Stimulated activated CD8-positive, alpha-beta memory T cell treated with anti-CD3 and anti-CD28 coated beads, Interleukin-15, amount 100 ng/mL, for 24 hours (primary cell): Measurements from ENCODE around the gene GPATCH8.
A peak's percentile ranks its signal among the peaks of the same experiment; 100 is the strongest.
"Not testable (repeated sequence)": the region's sequence is repeated elsewhere in the genome, so short reads cannot be mapped to it uniquely, and the experiment has no call there.

Experiments used
- DNase-seq: peaks from one replicate; pipeline ENCODE4 v3.0.0-alpha.2; 2020; ENCODE audit warnings: low read depth

Gene GPATCH8

DNA sequence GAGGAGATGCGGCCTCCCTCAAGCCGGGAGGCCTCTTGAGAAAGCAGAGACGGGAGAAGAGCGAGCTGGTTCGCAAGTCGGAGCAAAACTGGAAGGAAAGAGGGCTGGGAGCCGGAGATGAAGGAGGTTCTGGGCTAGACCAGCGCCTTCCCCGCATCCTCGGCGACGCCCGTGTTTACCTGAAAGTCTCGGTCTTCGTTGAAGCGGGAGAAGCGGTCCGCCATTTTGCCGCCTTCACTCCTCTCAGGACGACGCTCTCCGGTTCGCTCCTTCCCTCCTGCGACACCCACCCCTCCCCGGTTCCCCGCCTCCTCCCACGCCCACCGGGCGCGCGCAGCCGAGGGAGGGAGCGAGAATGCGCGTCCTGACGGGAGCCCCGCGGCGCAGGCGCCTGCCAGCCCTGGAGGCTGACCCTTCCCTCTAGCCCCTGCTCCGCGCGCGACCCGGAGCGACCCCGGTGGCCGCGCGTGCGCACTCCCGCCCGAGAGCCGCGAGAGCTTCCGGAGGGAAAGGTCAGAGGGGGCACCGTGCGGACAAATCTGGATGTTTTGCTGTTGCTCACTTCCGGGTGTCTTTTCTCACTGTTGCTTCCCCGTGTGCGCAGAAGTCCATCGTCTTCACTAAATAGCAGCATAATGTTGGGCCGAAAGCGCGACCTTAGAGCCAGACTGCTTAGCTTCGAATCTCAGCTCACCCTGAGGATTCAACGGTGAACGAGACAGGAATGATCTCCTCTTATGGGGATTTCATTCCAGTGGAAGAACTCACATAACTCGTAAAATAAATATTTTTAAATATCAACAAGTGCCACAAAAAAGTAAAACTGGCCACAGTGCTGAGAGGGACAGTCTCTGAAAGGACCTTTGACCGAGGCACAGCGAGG lies at the start of gene GPATCH8:
GPATCH8 (minus strand) TSS at position 260 of the 883 bp plus-strand sequence; CDS start at position 224, 36 bp downstream.
- peak; percentile 88 for DNase-seq

DNA sequence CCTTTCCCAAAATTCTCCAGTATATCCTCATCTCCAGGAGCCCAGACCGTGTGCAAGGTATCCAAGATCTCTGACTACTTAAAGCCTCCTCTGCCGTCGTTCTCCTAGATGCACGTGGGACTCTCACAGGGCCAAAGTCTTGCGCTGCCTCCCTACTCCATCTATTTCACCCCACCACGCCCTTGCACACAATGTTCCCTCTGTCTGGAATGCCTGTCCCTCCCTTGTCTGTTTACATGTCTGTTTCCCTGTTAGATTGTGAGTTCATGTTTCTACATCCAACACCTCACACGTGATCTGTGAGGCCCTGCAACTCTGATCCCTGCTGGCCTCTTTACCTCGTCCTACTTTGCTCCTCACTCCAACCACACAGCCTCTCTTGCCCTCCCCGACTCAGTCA lies 49.2 kb upstream of the GPATCH8 start:
- DNase-seq = no peak

DNA sequence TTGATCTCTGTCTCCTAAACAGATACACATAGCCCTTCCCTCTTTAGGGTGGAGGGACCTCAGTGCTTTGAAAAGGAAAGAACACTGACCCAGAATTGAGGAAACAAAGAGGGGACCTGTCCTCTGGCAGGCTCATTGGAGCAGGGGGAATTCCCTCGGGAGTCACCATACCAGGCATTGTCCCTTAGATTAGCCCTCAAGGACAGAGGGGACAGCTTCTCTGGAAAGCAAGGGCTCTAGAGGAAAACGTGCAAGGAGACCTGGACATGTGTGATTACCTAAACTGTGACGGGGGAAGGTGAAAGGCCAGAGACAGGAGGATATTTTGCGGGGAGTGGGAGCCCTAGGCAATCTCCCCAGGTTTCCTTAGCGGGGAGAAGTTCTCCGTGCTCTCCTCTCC lies 46.5 kb upstream of the GPATCH8 start:
- DNase-seq = no peak

DNA sequence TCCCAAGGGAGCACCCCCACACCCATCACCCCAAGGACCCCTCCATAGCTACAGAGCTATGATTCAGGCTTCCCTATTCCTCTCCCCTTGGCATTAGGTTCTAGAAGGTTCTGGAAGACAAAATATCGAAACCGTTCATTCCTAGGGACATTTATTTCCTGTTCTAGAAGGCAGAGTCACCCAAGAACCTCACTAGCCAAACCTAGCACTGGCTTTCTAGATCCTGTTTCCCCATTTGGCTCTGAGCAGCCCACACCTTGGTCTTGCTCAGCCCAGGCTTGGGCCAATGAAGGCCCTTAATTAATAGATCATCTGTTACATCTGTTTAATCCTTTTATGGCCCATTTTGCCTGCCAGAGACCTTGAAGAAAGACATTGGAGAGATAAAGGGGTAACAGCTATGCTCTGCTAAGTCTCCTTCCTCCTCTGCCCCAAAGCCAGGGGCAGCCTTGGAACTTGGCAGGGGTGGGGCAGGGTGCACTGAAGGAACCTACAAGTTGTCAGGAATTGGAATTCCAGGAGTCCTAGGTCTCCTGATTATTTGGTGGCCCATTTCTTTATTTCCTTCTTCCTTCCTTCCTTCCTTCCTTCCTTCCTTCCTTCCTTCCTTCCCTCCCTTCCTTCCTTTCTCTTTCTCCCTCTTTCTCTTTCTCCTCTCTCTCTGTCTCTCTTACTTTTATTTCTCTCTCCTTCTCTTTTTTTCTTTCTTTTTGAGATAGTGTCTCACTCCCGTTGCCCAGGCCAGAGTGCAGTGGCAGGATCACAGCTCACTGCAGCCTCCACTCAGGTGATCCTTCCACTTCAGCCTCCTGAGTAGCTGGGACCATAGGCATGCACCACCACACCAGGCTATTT lies 45.4 kb upstream of the GPATCH8 start:
- no peak for DNase-seq

DNA sequence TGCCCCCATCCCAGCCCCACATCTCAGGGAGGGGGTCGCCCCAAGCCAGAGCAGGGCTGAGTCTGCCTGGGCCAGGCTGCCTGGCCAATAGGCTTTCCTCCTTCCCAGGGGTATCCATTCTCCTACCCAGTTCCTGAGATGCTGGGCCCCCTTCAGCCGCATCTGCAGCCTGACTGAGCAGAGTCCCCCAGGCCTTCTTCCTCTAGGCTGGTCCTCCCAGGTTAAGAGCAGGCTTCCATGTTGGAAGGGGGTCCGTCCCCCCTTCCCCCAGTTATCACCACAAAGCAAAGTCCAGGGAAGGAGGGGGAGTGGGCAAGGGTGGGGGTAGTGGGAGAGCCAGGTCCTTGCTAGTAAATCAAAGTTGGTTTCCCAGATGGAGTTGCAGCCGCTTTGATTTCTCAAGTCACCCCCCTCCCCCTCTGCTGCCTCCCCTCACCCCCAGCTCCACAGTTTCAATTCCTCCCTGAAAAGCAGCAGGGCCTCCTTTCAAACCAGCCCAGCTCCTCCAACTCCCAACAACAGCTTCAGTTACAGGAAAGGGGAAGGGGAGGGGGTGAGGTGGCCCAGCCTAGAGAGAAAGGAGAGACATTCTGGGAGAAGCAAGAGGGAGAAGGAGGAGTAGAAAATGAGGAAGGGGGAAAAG lies 44.5 kb upstream of the GPATCH8 start:
- no peak for DNase-seq

DNA sequence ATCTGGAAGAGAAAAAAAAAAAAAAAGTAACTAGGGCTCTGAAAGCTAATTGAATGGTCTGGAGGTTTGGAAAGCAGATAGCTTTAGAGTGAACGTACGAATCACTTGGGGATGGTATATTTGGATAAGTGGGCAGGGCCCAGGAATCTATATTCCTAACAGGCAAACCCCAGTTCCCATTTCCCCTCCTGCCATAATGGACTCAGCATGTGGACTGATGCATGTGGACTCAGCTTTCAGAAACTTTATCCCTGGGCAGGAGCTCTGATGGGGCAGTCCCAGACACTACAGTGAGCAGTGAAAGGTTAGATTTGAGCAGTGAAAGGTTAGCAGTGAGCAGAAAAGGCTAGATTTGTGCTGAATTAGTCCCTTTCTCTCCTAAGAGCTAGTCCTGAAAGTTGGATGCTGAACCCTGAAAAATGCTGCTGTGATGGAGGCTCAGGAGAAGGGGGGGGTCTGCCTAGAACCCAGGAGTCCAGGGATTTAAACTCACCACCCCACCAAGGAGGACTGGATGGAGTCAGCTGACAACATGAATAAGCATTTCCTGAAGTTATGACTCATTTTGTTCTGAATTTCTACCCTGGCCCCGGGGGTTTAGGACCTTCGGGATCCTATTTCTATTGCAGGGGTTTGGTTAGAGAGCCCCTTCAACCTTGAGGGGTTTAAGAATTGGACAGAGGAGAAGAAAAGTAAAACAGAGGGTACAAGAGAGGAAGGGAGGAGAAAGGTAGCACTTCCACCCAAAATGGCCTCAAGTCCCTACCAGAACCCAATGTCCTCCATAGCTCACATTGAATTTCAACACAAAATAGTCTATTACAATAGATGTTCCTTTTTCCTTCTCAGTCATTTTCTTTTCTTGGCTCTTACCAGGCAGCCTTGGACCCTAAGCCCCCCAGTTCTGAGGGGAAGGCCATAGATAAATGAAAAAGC lies 43.7 kb upstream of the GPATCH8 start:
- no peak for DNase-seq

DNA sequence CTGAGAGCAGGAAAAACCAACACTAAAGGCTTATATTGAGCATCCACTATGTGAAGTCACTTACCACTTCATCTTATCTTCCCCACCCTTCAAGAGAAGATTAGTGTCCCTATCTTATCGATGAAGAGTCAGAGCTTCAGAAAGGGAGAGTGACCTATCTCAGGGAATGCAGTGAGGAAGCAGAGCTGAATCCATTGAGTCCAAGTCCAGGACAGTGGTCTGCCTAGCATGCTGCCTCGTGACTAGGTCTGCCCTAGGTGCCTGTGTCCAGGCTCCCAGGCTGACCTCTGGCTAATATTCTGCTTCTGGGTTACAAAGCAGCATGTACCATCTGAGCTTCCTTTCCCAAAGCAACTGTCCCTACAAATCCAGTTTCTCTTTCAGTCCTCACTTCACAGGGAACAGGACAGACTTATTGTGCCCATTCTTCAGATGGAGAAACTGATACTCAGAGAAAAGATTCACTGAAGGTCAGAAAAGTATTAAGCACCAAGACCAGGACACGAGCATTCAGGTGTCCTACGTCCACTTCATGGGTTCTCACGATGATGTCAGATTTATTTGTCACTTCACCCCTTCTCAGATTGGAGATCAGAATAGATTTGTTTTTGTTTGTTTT lies 40.8 kb upstream of the GPATCH8 start:
- no peak for DNase-seq

DNA sequence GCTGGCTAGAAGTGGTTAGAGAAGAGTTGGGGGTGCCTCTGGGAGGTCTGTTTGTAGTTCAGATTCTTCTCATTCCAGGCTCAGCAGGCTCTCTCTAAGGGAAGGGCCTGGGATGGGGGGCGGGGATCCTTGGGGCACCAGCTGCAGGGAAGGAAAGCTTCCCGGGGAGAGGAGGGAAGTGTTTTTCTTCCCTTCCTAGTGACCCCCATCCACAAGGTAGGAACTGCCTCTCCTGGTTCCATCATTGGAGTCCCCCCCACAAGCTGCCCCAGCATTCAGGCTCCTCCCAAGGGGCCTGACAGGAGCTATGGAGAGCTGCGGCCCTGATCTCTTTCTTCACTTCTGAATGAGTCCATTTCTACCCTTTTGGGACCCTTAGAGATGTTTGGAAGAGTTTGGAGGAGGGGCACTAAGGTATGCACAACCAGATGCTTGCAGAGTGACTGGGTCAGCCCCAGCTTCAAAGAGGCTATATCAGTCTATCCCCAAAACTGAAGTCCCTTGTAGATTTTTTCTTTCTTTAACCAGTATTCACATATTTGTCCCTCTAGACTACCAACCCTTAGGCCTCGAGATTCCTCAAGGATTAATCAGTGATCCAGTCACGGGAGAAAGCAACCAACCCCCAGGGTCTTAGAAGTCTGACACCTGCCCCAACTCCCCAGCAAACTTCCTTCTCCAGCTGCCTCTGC lies 40.2 kb upstream of the GPATCH8 start:
- no peak for DNase-seq

DNA sequence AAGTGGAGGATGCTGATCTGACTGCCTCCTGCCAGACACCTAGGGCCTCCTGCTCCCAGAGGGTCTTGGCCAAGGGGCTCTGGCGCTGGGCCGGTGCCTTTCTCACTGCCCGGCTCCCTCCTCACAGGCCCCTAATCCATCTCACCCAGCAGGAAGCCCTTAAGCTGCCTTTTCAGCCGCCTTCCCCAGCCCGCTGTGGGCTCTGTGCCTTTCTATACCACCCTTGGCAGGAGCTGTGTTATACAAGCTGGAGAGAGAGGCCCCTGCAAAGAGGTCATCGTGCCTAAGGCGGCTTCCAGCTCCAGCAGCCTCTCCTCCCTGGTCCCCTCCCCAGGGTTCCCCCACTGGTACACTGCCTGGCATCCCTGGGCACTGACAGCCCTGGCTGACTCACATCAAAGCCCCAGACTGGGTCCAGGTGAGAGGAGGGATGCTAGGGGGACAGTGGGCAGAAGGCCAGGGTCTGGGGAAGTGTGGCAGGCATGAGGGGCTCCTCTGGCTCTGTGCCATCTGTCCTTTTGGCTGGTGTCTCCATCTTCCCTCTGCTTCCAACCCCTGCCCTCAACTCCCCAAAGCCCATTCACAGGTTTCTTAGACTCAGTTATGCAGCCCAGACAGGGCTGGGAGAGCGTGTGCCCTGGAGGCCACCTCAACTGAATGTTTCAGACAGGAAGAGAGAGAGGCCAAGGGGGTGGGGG lies 38.8 kb upstream of the GPATCH8 start:
- no peak for DNase-seq

DNA sequence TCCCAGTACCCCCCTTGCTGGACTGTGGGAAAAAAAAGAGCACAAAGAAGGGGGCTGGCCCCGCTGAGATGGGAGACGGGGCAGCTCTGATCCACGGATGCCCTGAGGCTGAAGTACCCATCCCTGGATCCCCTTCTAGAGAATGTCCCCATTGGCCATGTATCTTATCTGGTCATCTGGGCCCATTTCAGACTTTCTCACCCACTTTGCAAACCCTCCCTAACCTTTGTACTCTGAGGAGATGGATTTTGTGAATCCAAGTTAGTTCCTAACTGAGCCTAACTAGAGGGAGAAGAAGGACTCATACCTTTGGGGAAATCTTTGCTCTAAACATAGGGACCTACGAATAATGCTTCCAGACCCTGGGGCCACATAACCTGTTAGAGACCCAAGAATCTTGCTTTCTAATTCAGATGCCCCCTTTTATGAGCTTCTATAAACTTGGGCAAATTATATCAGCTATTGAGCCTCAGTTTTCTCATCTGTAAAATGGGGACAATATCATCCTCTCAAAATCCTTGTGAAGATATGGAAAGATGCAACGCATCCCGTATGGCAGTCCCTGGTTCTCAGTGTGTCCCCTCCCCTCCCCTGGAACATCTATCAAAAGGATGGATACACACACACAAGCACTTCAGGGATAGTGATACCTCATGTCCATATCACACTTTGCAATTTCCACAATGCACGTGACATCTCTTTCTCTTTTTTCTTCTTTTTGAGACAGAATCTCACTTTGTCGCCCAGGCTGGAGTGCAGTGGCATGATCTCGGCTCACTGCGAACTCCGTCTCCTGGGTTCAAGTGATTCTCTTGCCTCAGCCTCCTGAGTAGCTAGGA lies 37.3 kb upstream of the GPATCH8 start:
- no peak for DNase-seq

DNA sequence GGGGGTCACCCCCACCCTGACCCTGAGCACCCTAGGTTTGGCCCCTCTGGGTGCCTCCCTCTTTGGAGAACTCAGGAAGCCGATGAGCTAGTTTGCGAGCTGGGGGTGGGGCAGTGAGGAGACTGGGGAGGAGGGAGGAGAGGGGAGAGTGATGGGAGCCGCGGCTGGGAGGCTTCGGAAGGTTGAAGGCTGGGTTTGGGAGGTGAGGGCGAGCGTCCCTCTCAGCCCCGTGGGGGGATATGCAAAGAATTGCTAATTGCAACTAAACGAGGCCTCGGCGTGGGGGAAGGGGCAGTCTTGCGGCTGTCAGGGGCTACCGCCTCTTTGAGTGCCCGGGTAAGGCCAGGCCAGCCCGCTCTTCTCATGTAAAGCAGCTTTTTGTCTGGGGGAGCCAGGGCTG lies 36.5 kb upstream of the GPATCH8 start:
- DNase-seq = no peak

DNA sequence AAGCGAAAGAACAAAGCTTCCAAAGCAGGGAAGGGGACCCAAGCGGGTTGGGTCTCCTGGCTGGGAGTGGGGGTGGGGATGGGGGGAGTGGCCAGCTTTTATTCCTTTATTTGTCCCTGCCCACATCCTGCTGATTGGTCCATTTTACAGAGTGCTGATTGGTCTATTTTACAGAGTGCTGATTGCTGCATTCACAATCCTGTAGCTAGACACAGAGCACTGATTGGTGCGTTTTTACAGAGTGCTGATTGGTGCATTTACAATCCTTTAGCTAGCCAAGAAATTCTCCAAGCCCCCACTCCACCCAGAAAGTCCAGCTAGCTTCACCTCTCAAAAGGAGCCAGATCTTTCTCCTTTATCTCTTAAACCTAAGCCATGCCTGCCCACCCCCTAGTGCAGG lies 34.7 kb upstream of the GPATCH8 start:
- not testable (repeated sequence) for DNase-seq

DNA sequence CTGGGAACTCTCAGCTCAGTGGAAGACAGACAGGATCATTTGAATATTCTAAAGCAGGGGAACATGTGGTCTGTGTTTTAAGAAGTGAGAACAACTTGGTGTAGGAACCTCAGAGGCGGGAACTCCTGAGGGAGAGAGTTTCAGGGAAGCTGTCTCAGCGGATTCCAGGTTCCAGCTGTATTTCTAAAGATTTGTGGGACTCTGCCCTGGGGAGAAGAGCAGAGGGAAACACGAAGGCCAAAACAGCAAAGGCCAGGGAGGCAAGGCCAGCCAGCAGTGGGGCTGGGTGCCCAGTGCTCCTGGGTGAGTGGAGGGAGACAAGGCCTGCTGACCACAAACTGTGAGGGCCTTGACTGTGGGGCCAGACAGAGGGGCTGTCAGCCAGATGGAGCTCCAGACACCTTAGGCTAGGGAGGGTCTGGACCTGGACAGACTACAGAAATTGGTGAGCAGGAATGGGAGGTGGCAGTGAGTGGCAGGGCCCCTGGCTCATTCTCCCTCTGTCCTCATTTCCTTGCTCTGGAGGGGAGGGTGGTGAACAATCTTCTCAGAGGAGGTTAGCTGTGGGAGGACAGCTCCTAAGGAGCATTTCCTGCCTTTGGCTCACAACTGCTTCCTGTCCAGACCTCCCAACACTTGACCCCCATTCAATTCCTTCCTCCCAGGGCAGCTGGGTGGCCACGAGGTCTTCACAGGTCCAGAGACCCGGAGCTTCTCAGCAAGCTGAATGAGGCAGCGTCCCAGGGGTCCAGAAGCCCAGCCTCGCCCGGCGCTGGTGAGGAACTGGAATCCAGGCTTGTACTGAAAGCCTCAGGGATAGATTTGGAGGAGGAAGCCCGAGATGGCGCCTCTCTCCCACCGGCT lies 33.1 kb upstream of the GPATCH8 start:
- no peak for DNase-seq

DNA sequence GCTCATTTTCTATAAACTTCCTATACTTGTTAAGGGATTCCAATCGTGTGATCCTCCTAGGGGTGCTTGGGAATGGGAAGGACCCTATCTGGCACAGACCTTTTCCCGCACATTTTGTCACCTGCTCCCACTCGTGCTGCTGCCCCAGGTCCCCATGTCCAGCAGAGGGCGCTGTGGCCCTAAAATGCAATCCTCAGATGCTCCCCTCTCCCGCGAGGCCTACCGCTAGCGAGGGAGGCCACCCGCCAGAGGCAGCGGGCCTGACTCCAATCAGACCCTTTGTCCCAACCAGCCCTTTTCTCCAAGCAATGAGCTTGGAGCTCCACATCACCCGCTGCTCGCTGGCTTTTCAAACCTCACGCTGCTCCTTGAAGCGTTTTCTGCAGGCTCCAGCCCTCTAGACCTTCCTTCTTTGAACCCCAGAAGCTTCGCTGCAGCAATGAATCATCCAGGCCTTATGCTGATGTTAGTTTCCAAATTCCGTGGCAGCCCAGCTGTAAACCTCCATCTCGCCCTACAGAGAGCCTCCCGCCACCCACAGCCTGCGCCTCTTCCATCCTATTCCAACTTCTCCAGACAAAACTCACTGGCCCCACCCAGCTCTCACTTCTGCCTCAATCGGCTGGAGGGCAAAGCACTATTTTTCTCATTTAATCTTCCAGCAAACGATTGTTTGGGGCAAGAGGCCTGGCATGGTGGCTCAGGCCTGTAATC lies 30.5 kb upstream of the GPATCH8 start:
- DNase-seq = peak; percentile 83

DNA sequence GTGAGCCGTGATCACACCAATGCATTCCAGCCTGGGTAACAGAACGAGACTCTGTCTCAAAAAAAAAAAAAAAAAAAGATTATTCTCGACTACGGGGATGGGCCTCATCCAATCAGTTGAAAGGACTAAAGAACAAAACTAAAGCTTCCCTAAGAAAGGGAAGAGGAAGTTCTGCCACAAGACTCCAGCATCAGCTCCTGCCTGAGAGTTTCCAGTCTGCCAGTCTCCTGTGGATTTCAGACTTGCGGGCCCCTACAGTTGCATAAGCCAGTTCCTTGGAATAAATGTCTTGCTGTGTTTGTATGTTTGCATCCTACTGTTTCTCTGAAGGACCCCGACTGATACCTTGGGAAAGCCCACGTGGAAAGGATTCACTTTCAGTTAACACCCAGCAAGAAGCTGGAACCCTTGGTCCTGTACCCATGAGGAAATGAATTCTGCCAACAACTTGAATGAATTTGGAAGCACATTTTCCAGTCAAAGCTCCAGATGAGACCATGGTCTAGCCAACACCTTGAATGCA lies 27.8 kb upstream of the GPATCH8 start:
- no peak for DNase-seq

DNA sequence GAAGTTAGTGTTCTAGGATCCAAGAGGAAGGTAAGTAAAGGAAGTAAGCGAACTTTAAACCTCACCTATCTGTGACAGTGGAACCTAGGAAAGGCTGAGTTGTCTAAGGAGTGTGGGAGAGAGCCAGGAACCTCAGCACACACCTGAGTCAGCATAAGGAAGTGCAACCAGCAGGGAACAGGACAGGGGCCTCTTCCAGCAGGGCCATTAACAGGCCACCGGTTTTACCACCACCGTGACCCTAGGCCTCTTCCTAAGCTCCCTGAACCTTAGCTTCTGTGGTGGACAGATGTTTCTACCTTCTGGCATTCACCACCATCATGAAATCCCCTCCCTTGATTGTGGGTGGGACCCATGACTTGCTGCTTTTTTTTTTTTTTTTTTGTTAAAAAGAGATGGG lies 26.7 kb upstream of the GPATCH8 start:
- no peak for DNase-seq

DNA sequence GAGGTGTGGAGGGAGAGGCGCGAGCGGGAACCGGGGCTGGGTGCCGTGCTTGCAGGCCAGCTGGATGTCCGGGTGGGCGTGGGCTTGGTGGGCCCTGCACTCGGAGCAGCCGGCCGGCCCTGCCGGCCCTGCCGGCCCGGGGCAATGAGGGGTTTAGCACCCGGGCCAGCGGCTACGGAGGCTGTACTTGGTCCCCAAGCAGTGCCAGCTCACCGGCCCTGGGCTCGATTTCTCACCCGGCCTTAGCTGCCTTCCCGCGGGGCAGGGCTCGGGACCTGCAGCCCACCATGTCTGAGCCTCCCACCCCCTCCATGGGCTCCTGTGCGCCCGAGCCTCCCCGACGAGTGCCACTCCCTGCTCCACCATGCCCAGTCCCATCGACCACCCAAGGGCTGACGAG lies 24.7 kb upstream of the GPATCH8 start:
- no peak for DNase-seq
